Heart right ventricle (tissue), 16 donors: ENCODE measurements around the gene SPON1. TPM values are rescaled to one million over a fixed set of nuclear protein-coding genes. Genes with fewer than 3 reads are reported as not detected.

ENCODE experiments used
- ATAC-seq, 8 donors: fragments of 200-7000 bp; cut with Tn5 transposase; one replicate each; pipeline ENCODE4 v1.9.1; 2020; ENCODE audit warnings: mild to moderate bottlenecking in 8 of 8, moderate library complexity in 8 of 8, moderate number of reproducible peaks in 1 of 8
- DNase-seq, 2 donors: peaks; one replicate each; pipeline ENCODE4 v3.0.0-alpha.2; 2020
- H3K27ac ChIP-seq, 10 donors: fragments of 200-600 bp; sonication (generic) in 2 of 10; one replicate each; pipeline versions ENCODE4 v1.5.0 to v1.8.0; 2020 to 2022; ENCODE audit warnings: mild to moderate bottlenecking in 3 of 10
- H3K27me3 ChIP-seq, 7 donors: fragments of 200-600 bp; one replicate each; pipeline ENCODE4 v1.8.0; 2021 to 2022; ENCODE audit warnings: mild to moderate bottlenecking in 2 of 7
- H3K36me3 ChIP-seq, 9 donors: fragments of 200-600 bp; sonication (generic) in 1 of 9; one replicate each; pipeline versions ENCODE4 v1.5.0 to v1.8.0; 2020 to 2022; ENCODE audit warnings: mild to moderate bottlenecking in 2 of 9
- H3K4me1 ChIP-seq, 9 donors: fragments of 200-600 bp; sonication (generic) in 1 of 9; one replicate each; pipeline versions ENCODE4 v1.5.0 to v1.8.0; 2020 to 2022; ENCODE audit warnings: mild to moderate bottlenecking in 4 of 9
- H3K4me3 ChIP-seq, 10 donors: fragments of 200-600 bp; sonication (generic) in 2 of 10; one replicate each; pipeline versions ENCODE4 v1.5.0 to v1.8.0; 2020 to 2022; ENCODE audit warnings: mild to moderate bottlenecking in 7 of 10, moderate library complexity in 2 of 10
- H3K9me3 ChIP-seq, 11 donors: fragments of 200-600 bp in 10 of 11; sonication (generic) in 2 of 11; one replicate each; pipeline versions ENCODE4 v1.5.0 to v1.8.0; 2013 to 2022; ENCODE audit warnings: mild to moderate bottlenecking in 2 of 11, control low read depth in 1 of 11, moderate library complexity in 1 of 11
- CTCF ChIP-seq, 9 donors: fragments of 200-600 bp; sonication (generic) in 2 of 9; IDR thresholded peaks; one replicate each; pipeline versions ENCODE4 v1.5.0 to v1.8.0; 2021 to 2022; ENCODE audit warnings: antibody characterized with exemption in 9 of 9, mild to moderate bottlenecking in 5 of 9, moderate library complexity in 1 of 9
- WGBS, 2 donors: extraction: QIAGEN DNeasy Blood & Tissue Kit; methylation state at CpG; one replicate each; pipeline ENCODE4 v1.1.7; 2013; ENCODE audit warnings: inconsistent platforms in 1 of 2; 5-methylcytosine and 5-hydroxymethylcytosine counted together
- intact Hi-C, 10 donors: fragments of 100-400 bp; cut with DNase I; formaldehyde crosslinking; loops; one replicate each; pipeline versions ENCODE4 v1.11.1 to v1.14.2; 2022
- polyA plus RNA-seq, 2 donors: library from polyadenylated mRNA; stranded (reverse); fragments of 200-250 nt; gene quantifications; one replicate each; pipeline ENCODE4 v1.2.3, GENCODE V29; 2013
- total RNA-seq, 10 donors: library from RNA; stranded (reverse); fragmentation: NEBNext Ultra II Directional in 3 of 10; extraction: Animal tissue kit (Norgen Biotek cat#: 25700) in 3 of 10; gene quantifications; one replicate each; pipeline versions ENCODE4 v1.2.1 to v1.2.4, GENCODE V29; 2021 to 2023
- donor health status: Arrhythmogenic right ventricular cardiomyopathy.
- donor health status: ischemic (EF 13 %, LVEDD 7.1; RV severe dilation, severe dysfunction).
- donor health status: healthy with polysubstance abuse.
- donor health status: DM: no; HTN: yes; CAD: no.
- donor health status: DM: no; HTN: no; CAD: no.
- donor health status: ischemic (EF 25% LVEDD 6.9; RV normal size, moderate dysfunction).
- donor health status: ischemic (EF 25% LVEDD 5.7; RV mildly dilated, moderate dysfunction).
- donor health status: healthy.
- donor health status: DM: yes; HTN: yes; CAD: no.
- donor health status: Ischemic cardiomyopathy.
- donor health status: ischemic (EF 35%, LVEDD 5.7; RV mildly dilated, moderate dysfunction).
- donor health status: nonischemic (EF 11% LVEDD 7.7; RV severe dilation, severe dysfunction).
- donor health status: DM: yes; HTN: yes; CAD: no.
- donor health status: PGD.
- donor health status: ischemic (EF 29% LVEDD 5.4; RV normal size, mild dysfunction).
- donor health status: nonischemic (EF 23%, LVEDD 6.1; RV moderate dilation, normal function).

Gene SPON1
- total and polyA plus RNA-seq, 12 donors = 2.9 to 14.7 (median 5.6) TPM

DNA sequence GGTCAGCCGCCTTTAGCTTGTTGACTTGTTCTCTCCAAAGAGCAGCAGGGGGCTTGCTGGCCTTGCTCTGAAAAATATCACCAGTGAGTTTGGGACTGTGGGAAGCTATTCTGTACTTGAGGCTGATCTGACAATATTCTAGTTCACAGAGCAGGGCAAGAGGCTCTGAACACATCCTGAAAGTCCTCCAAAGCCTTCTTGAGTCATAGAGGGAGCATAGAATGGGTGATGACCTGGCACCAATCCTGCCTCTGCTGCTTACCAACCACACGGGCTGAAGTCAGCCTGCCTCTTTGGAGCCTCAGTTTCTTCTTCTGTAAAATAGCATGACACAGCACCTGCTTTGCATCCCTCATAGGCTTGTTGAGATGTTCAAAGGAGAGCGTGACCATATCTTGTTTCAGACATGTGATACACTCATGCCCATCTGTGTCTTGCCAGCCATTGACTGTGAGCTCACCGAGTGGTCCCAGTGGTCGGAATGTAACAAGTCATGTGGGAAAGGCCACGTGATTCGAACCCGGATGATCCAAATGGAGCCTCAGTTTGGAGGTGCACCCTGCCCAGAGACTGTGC, 299.8 kb downstream of the SPON1 start:
- Histone ChIP-seq H3K36me3 (peaks cover 0 to 23% (median 0%) of the 10 kb centered on the region in 9 donors), H3K27me3 (peaks cover 0 to 4% (median 0%) of the 10 kb centered on the region in 7 donors), H3K4me1 (peaks cover 0 to 6% (median 0%) of the 10 kb centered on the region in 9 donors), H3K4me3 (no peak overlapping the region), H3K27ac (no peak overlapping the region), H3K9me3 (no peaks in the 10 kb centered on the region)
- WGBS, 2 donors = 92 to 94% methylated on average over 8 of the region's 8 CpGs
- no peak for TF ChIP-seq CTCF (IDR thresholded peaks at IDR 0.05)
- ATAC-seq = no peak
- no peak for DNase-seq
- intact Hi-C loops = no loop called here

GRCh38 chr11:14264966-14265365, 302.4 kb downstream of the SPON1 start:
- Histone ChIP-seq H3K9me3 (no peaks in the 10 kb centered on the region), H3K36me3 (peaks cover 0 to 27% (median 0%) of the 10 kb centered on the region in 9 donors), H3K27ac (no peak overlapping the region), H3K4me3 (no peak overlapping the region), H3K4me1 (peaks cover 0 to 6% (median 0%) of the 10 kb centered on the region in 9 donors), H3K27me3 (no peaks in the 10 kb centered on the region)
- 98% methylated on average over 2 of the region's 2 CpGs for WGBS, 2 donors
- DNase-seq (no peak), ATAC-seq (peak in 1 of 8 donors; percentile 24)
- intact Hi-C loops = no loop called here
- no peak for TF ChIP-seq CTCF (IDR thresholded peaks at IDR 0.05)

GRCh38 chr11:14266622-14267021, 304.1 kb downstream of the SPON1 start:
- Histone ChIP-seq H3K27ac (no peak overlapping the region), H3K27me3 (no peaks in the 10 kb centered on the region), H3K4me1 (peaks cover 0 to 18% (median 0%) of the 10 kb centered on the region in 9 donors), H3K9me3 (no peaks in the 10 kb centered on the region), H3K36me3 (peaks cover 0 to 30% (median 0%) of the 10 kb centered on the region in 9 donors), H3K4me3 (no peak overlapping the region)
- intact Hi-C loops = no loop called here
- WGBS, 2 donors = 89 to 90% methylated on average over 1 of the region's 1 CpG
- DNase-seq (no peak), ATAC-seq (no peak)
- TF ChIP-seq CTCF (IDR thresholded peaks at IDR 0.05) = no peak

DNA sequence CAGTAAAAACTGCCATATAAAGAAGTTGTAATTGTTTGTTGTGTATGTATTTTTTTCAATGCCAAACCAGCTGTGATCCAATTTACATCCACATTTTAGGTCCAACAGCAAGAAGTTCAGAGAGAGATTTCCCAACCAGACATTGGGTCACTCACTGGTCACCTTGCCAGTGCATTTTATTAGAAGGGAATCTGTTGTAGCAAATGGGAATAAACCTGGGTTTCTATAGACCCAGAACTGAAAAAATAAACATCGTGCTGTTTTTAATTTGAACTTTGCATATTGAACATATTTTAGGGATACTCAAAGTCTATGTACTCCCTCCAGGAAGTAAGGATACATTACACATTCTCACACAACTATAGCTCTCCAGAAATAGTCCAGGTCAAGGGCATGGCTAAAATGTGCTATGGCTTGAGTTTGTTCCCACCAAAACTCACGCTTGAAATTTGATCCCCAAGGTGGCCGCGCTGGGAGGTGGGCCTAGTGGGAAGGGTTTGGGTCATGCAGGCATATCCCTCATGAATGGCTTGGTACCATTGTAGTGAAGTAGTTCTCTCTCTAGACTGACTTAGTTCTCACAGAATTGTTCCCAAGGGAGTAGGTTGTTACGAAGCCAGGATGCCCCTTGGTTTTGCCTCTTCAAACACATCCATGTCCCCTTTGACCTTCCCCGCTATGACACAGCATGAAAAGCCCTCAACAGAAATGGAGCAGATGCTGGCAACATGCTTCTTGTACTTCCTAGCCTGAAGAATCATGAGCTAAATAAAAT, 305.5 kb downstream of the SPON1 start:
- DNase-seq (no peak), ATAC-seq (no peak)
- Histone ChIP-seq H3K4me1 (peaks cover 0 to 24% (median 0%) of the 10 kb centered on the region in 9 donors), H3K4me3 (no peak overlapping the region), H3K9me3 (no peaks in the 10 kb centered on the region), H3K27ac (no peak overlapping the region), H3K27me3 (no peaks in the 10 kb centered on the region), H3K36me3 (peaks cover 0 to 30% (median 0%) of the 10 kb centered on the region in 9 donors)
- intact Hi-C loops = no loop called here
- 81 to 88% methylated on average over 6 of the region's 6 CpGs for WGBS, 2 donors
- TF ChIP-seq CTCF (IDR thresholded peaks at IDR 0.05) = no peak
